ENCODE measurements around the gene CBX8.

Gene CBX8

DNA sequence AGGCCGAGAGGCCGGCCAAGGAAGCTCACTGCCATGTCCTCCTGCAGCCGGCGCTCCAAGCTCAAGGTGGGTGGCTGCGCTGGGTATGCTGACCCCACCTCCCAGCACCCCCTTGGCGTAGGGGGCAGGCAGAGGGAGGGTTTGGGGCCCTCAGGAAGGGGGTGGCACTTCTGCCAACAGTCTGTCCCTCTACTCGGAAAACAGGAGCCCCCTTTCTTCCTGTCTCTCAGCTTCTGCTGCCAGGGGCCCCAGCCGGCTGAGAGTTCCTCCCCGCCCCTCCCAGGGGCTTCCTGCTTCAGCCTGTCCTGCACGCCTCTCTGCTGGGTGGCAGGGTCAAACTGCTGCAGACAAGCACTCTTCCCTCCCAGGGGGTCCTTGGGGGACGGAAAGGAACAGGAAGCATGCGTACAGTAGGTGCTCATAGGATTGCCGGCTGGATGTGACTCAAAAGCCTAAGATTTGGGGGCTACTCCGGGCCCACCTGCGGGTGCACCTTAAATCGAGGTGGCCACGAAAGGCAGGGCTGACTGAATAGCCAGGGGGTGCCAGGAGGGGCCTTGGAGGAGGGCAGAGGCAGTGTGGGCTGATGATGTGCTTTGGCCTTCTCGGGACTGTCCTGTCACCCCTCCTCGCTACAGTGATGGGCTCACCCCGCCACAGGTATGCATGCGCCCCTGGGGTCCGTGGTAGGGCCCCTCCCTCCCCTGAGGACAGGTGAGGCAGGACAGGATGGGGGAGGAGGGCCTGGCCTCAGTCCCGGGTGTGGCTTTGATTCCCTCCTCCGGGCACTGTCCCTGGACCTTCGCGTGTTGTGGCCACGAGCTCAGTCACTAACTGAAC lies 14.9 kb downstream of the CBX8 start:
- H3K27me3 ChIP-seq = no peaks in the 10 kb centered on the region
- peaks cover 47% of the 10 kb centered on the region for H3K36me3 ChIP-seq
- TF ChIP-seq, protein P1, sequence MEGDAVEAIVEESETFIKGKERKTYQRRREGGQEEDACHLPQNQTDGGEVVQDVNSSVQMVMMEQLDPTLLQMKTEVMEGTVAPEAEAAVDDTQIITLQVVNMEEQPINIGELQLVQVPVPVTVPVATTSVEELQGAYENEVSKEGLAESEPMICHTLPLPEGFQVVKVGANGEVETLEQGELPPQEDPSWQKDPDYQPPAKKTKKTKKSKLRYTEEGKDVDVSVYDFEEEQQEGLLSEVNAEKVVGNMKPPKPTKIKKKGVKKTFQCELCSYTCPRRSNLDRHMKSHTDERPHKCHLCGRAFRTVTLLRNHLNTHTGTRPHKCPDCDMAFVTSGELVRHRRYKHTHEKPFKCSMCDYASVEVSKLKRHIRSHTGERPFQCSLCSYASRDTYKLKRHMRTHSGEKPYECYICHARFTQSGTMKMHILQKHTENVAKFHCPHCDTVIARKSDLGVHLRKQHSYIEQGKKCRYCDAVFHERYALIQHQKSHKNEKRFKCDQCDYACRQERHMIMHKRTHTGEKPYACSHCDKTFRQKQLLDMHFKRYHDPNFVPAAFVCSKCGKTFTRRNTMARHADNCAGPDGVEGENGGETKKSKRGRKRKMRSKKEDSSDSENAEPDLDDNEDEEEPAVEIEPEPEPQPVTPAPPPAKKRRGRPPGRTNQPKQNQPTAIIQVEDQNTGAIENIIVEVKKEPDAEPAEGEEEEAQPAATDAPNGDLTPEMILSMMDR (IDR thresholded peaks at IDR 0.05; ENCODE audit: low read depth, low read length) = no peak
- no peak overlapping the region for H3K4me3 ChIP-seq (ENCODE audit: low read depth, low read length)
- no peak for DNase-seq
- H3K9me3 ChIP-seq = no peaks in the 10 kb centered on the region
- peaks cover 5% of the 10 kb centered on the region for H3K4me1 ChIP-seq

DNA sequence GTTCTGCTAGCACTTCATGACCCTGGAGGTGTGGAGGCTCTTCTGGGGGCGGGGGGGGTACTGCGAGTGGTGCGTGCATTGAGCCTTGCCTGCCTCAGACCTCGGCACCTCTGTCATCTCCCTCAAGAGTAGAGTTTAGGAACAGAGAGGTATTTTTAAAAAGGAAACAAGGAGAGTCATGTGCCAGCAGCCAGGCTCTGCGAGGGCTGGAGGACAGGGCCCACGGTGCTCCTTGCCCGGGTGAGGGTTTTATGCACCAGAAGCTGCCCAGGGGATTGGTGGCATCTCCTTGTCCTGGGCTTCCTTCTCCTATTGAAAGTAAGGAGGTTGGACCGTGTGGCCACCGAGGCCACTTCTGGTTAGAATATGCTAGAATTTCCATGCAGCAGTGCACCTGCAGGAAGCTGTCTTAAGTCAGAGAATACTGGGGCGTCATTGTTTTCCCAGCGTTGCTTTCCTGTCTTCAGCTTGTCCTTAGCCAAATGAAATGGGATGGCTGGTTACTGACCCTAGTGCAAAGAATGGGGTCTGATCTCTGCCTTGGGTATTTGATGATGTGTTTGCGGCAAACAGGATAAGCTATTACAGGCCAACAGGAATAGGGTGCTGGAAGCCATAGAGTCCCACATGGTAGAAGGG lies 15.7 kb downstream of the CBX8 start:
- Histone ChIP-seq H3K36me3 (peaks cover 47% of the 10 kb centered on the region), H3K4me3 (ENCODE audit: low read depth, low read length) (no peak overlapping the region), H3K27me3 (no peaks in the 10 kb centered on the region), H3K4me1 (peaks cover 7% of the 10 kb centered on the region), H3K9me3 (no peaks in the 10 kb centered on the region)
- TF ChIP-seq, protein P1 (IDR thresholded peaks at IDR 0.05; ENCODE audit: low read depth, low read length) = no peak
- DNase-seq = no peak

DNA sequence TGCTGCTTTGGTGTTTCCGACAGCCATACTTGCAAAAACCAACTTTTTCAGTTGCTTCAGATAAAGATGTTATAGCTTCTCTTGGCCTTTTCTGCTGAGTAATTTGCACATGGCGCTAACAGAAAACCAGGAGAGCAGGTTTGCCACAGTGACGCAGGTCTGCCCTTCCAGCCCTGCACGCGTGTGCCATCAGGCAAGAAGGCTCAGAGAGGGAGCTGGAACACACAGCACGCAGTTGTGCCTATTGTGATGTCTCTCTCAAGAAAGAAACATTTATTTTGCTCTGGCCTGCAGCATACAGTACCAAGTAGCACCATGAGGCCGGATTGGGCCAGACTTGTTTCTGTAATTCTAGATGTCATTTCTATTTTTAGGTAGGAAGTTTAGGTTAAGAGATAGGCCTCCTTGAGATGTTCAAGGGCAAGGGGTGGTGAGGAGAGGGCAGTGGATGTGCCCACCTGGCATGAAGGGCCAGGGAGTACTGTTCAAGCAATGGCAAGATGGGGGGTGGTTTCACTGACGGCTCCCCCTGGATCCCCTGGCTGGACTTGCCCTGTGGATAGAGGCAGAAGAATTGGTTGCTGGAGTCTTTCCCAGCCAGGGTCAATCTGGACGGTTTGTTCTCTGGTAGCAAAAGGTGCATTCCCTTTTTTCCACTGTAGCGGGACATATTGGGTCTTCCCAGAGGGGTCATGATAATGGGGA lies 17.1 kb downstream of the CBX8 start:
- Histone ChIP-seq H3K9me3 (no peaks in the 10 kb centered on the region), H3K4me3 (ENCODE audit: low read depth, low read length) (peak overlapping the region; percentile 76; the same call in 1 of the 2 replicates), H3K4me1 (peaks cover 7% of the 10 kb centered on the region), H3K36me3 (peaks cover 43% of the 10 kb centered on the region), H3K27me3 (no peaks in the 10 kb centered on the region)
- DNase-seq = no peak
- TF ChIP-seq, protein P1 (IDR thresholded peaks at IDR 0.05; ENCODE audit: low read depth, low read length) = no peak

DNA sequence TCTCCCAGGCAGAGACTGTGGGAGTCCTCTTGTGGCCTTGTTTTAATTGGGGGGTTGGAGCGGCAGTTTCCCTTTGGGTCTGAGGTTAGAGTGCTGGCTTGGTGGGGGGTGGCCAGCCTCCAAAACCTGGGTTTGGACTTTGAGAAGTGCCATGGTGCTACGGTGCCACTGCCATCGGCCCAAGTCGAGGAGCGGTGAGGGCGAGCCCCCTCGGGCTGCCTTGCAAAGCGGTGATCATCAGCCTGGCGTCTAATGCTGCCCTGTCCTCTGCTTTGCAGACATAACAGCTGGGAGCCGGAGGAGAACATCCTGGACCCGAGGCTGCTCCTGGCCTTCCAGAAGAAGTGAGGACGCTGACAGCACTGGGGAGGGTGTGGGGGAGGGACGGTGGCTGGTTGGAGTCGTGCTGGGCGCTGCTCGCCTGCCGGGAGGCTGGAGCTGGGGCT lies 17.8 kb downstream of the CBX8 start:
- Histone ChIP-seq H3K9me3 (no peaks in the 10 kb centered on the region), H3K4me1 (peaks cover 7% of the 10 kb centered on the region), H3K27me3 (no peaks in the 10 kb centered on the region), H3K4me3 (ENCODE audit: low read depth, low read length) (peak overlapping the region; percentile 76), H3K36me3 (peaks cover 36% of the 10 kb centered on the region)
- no peak for DNase-seq
- TF ChIP-seq, protein P1 (IDR thresholded peaks at IDR 0.05; ENCODE audit: low read depth, low read length) = no peak

DNA sequence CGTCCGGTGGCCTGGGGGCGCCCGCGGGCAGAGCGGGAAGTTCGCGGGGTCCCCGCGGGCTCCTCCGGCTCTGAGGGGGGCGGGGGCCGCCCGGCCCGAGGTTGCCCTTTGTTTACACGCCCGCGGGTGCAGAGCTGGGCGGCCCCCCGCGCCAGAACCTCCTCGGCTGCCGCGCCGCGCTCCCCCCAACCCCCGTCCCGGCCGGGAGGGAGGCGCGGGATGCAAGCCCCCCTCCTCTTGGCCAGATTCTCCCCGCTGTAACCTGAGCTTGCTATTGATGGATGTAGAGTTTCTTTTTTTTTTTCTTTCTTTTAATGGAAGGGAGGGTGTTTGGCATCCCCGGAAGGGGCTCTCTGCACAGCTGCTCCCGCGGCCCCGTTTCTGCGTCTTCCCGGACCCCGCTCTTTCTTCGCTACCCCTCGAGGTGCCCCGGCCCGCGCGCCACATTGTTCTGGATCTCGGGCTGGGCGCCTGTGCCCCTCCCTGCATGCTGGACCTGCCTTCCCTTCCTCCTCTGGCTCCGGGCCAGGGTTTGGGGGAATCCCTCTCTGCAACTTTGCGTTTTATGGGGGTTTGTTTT lies 18.3 kb downstream of the CBX8 start:
- peak; percentile 65 for DNase-seq

More for the DNA sequence above, 18.3 kb downstream of the CBX8 start:
- Histone ChIP-seq H3K4me1 (peaks cover 7% of the 10 kb centered on the region), H3K9me3 (no peaks in the 10 kb centered on the region), H3K36me3 (peaks cover 32% of the 10 kb centered on the region), H3K4me3 (ENCODE audit: low read depth, low read length) (peak overlapping the region; percentile 76), H3K27me3 (no peaks in the 10 kb centered on the region)
- TF ChIP-seq, protein P1 (IDR thresholded peaks at IDR 0.05; ENCODE audit: low read depth, low read length) = no peak

All from BE2C (cell line).